Renal cortical epithelial cell (primary cell): ENCODE results near the gene CRYBB3. TPM values are rescaled to one million over a fixed set of nuclear protein-coding genes. Genes with fewer than 3 reads are reported as not detected.
"Not testable (repeated sequence)": the region's sequence is repeated elsewhere in the genome, so short reads cannot be mapped to it uniquely, and the experiment has no call there.

Source experiments
- DNase-seq: peaks from one replicate; pipeline ENCODE4 v3.0.0-alpha.2; 2011; ENCODE audit warnings: low read depth
- total RNA-seq: library from RNA; depleted of rRNA; stranded (reverse); fragments of >200 nt; gene quantifications from 2 replicates; pipeline ENCODE4 v1.2.3, GENCODE V29; 2014

The CRYBB3 gene
- total RNA-seq, 1 donor from 2014 or later, result not detected

DNA sequence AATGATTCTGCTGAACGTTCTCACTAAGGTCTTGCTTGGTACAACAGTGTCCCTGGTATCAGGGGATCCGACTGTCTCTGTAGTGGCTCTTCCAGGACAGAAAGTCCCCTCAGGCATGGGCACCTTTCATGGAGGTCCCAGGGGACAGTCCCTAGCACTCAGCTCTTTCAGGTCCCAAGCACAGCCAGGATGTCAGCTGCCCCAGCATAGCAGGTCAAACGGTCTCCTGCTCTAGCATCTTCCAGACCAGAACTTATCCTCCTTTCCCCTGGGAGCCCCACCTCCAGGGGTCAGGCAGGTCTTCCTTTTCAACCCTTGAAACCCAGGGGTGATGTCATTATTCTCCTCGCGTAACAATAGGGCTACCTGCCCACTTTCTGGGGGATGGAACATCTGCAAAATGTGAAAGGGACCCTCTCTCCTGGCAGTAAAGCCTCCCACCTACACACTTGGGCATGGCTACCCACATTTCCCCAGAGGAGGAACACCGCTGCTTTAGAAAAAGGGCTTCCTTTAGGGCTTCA, 24.7 kb upstream of the CRYBB3 start:
- DNase-seq, result no peak

- no peak for DNase-seq
Measured at GRCh38 chr22:25176175-25176574, 23.5 kb upstream of the CRYBB3 start.

DNA sequence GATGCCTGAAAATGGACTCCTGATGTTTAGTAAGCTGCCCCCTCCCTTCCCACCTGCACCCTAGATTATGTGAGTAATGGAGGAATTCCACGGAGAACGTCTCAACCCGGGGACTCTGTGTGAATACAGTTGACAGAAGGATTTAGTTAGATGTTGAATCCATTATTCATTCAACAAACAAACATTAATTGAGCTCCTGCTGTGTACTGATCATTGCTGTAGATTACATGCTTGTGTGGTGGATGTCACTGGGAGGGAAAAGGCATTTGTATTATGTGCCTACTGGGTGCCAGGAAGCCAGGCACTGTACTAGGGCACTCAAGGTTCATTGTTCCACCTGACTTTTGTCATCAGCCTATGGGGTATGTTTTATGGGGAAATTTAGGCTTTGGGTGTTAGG, 22.9 kb upstream of the CRYBB3 start:
- DNase-seq, result no peak

DNA sequence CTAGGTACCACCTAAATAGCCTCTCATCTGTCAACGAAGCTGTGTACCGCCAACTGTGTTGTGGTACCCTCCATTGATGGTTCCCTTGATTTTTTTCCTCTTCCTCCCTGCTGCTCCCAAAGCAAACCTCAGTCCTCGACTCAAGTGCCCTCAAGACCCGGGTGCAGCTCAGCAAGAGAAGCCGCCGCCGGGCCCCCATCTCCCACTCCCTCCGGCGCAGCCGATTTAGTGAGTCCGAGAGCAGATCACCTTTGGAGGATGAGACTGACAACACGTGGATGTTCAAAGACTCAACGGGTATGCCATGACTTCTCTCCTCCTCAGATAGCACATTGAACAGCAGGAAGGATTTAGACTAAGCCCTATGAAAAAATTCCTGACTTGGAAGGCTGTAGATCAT, 22.4 kb upstream of the CRYBB3 start:
- no peak for DNase-seq

DNA sequence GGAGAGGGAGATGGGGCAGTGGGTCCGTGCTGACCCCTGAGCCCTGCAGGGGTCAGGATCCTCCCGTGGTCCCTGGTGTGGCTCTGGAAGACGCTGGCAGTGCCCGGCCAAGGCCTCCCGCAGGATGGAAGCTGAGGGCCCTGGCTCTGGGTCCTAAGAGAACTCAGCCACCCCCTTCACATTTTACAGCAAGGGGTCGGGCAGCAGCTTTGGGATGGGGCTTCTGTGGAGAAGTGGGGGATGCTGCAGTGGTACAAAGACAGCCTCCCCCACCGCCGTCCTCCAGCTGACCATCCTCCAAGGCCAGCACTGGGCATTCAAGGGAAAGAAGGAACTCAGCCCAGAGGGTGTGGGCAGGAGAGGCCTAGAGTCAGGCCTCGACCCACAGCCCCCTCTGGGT, 21.8 kb upstream of the CRYBB3 start:
- no peak for DNase-seq

GRCh38 chr22:25178348-25178747, 21.3 kb upstream of the CRYBB3 start:
- not testable (repeated sequence) for DNase-seq

GRCh38 chr22:25178869-25179631, 20.6 kb upstream of the CRYBB3 start:
- not testable (repeated sequence) for DNase-seq

GRCh38 chr22:25182131-25183110, 17.2 kb upstream of the CRYBB3 start:
- DNase-seq, result peak; percentile 34

DNA sequence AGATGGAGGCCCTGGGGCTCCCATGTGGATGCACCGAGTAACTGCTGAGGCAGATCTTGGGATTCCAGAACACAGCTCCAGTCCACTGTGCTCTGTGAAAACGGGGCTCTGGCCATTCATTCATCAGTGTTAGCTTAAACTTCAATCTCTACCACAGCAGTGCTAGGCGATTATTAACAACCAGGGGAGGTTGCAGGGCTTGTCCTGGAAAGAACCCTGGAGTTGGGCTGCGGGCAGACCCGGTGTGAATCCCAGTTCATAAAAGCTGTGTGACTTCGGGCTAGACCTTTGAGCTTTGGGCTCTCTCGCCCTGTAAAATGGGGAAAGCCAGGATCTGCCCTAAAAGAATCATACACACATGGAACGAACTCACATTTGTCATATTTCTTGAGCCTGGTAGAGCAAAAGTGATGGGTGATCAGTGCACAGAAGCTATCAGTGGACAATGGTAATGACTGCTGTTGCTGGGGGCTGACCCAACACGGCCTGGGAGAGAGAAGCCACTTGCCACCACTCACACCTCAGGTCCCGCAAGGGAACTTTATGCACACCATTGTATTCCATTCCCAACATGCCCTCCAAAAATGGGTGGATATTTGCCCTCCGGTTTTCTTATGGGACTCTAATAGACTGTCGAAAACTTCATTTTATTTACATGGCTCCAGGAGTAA, 15.6 kb upstream of the CRYBB3 start:
- DNase-seq, result peak; percentile 82

DNA sequence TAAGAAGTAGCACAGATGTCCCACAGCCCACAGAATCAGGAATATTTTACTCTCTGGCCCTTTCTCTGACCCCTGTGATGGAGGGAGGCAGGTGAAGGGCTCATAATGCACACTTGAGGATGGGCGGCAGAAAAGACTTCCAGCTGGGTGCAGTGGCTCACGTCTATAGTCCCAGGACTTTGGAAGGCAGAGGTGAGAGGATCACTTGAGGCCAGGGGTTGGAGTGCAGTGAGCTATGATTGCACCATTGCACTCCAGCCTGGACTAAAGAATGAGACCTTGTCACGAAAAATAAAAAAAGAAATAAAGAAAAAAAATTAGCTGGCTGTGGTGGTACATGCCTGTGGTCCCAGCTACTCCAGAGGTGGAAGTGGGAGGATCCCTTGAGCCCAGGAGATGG, 13.5 kb upstream of the CRYBB3 start:
- no peak for DNase-seq

GRCh38 chr22:25187469-25187868, 12.2 kb upstream of the CRYBB3 start:
- no peak for DNase-seq

DNA sequence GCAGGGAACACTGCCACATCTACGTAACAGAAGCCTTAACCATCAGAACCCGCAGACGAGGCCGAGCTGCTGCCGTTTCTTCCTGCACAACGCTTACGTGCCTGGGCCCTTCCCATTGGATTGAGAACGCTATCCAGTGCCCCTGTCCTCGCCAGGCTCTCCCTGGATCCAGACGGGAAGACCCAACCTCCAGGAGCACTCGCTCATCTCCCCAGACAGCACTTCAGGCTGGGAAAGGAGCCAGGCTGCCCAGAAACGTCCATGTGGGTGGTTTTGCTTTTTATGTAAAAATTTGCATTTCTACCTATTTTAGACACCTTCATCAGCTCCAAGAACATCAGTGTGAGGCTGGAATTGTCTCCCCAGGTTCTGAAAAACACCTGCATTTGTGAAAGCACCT, 7.3 kb upstream of the CRYBB3 start:
- no peak for DNase-seq

GRCh38 chr22:25193130-25193529, 6.5 kb upstream of the CRYBB3 start:
- DNase-seq, result no peak

DNA sequence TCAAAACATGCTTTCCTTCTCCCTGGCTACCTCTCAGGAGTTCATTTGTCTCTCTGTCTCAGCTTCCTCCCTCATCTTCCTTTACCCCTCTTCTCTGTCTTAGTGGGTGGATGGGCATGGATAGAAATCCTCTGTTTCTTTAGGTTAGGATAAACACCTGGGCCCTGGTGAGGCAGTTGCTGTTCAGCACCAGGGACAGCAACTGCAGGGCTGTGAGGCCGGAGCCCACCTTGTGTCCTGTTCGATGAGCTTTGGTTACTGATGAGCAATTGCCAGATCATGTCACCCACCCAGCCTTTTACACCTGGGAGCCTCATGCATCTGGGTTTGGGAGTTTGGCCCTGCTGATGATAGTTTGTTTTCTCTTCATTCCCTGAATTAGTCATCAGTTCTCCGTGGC, 6.1 kb upstream of the CRYBB3 start:
- no peak for DNase-seq

- no peak for DNase-seq
Measured at GRCh38 chr22:25196326-25196725, 3.3 kb upstream of the CRYBB3 start.

DNA sequence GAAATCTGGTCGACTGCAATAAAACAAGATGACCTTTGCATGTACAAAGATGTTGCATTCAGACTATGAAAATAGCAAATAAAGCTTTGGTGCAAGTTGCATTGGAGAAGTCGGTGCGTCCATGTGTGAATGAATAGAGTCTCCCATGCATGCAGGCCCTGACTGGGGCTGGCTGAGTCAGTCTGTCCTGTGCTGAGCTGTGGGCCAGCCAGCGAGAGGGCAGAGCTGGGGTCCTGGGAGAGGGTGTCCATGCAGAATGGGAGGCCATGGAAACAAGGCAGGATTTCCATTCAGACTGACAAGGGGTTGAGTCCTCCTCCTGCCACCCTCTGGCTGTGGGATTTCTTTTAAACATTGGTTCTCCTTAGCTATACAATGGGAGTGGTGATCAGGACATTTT, 2.3 kb upstream of the CRYBB3 start:
- DNase-seq, result no peak

DNA sequence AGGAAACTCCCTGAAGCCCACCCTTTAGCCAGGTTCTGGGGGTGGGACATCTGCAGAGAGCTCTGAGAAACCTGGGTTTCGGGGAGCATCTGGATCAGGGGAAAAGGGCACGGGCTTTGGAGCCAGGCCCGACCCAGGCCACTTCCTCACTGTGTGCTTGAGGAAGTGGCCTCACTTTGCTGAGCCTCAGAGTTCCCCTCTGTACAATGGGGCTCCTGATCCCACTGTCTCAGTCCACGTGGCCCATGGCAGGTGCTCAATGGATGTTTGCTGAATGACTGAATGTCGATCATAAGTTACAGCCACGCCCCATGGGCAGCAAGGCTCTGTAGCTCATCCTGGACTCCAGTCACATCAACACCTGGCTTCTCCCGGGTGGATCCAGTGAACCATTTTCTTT, 1.3 kb downstream of the CRYBB3 start:
- no peak for DNase-seq

DNA sequence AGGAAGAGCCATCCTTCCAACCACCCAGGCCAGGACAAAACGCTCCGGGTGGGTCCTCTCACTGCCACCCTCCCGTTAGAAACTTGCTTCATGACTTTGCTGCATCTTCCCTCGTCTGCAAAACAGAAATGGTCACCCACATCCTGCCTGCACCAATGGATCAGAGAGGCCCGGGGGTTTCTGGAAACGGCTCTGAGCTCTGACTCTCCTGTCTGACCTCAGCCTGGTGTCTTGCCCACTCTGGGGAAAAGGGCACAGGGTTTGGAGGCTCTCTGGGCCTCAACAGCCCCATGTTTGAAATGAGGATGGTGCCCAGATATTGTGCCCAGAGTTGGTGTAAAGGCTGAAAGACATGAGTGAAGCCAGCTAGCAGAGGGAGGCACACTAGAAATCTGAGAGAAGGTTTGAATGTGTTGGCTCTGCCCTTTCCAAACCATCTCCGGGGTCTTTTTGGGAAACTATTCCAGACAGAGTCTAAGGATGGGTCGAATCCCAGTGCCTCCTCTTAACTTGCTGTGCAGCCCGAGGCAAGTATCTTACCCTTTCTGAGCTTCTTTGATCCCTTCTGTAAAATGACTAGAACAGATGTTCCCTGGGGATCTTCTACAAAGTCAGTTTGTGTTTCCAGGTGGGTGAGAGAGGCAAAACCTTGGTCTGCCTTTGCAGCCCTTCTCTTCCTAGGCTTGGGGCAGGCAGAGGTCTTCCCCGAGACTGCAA, 2.1 kb downstream of the CRYBB3 start:
- no peak for DNase-seq

- peak; percentile 44 for DNase-seq
Measured at GRCh38 chr22:25202290-25202921, 2.7 kb downstream of the CRYBB3 start.

- DNase-seq, result no peak
Measured at GRCh38 chr22:25203082-25203481, 3.4 kb downstream of the CRYBB3 start.

- DNase-seq, result not testable (repeated sequence)
Measured at GRCh38 chr22:25204547-25204946, 4.9 kb downstream of the CRYBB3 start.
